Prostate gland (tissue), 2 donors: ENCODE results near the gene ZSCAN21.

ENCODE experiments used
- CTCF ChIP-seq, 4 experiments: fragments of 200-600 bp in 2 of 4; fragments of 450-650 bp in 2 of 4; sonication (generic) in 2 of 4; IDR thresholded peaks; 1 replicate in 3 of 4; 2 replicates in 1 of 4; pipeline ENCODE4 v1.5.1; 2016 to 2019; ENCODE audit warnings: antibody characterized with exemption in 4 of 4, mild to moderate bottlenecking in 2 of 4, moderate library complexity in 2 of 4
- POLR2A ChIP-seq: fragments of 450-650 bp; IDR thresholded peaks from one replicate; pipeline ENCODE4 v1.6.1; 2016; ENCODE audit warnings: antibody characterized with exemption, mild to moderate bottlenecking

DNA sequence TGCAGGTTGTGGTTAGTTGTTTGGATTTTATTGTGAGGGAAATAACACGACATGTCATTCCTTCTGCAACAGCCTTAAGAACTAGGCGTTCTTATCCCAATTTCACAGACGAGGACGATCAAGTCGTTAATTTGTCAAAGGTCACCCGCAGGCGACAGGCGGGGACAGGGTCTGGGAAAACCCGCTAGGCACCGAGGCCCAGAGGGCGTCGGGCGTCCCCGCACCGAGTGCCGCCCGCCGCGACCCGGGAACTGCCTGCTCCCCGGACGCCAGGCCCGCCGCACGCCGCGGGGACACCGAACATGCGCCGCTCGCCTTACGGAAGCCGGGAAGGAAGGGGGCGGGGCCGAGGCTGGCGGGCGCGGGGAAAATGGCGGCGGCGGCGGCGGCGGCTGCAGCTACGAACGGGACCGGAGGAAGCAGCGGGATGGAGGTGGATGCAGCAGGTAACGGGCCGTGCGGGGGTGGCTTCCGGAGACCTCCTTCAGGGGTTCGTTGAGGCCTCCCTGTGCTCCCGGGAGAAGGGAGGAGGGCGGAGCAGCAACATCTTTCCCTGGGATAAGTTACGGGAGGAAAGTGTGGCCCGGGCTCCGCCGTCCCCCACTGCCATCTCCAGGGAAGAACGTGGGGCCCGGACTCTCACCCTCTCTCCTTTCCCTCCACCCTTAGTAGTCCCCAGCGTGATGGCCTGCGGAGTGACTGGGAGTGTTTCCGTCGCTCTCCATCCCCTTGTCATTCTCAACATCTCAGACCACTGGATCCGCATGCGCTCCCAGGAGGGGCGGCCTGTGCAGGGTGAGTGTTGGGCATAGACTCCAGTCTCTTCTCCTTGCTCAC lies 39.3 kb downstream of the ZSCAN21 start, which contains the start of gene COPS6:
- TF ChIP-seq CTCF (IDR thresholded peaks at IDR 0.05), result peak in 2 of 4 experiments; percentile 3 to 31
- no peak for TF ChIP-seq POLR2A
